H1 (cell line): ENCODE data around the gene IQCE. TPM values are rescaled to one million over a fixed set of nuclear protein-coding genes. Genes with fewer than 3 reads are reported as not detected.

Experiments
- CTCF ChIA-PET: fragments of 300-600 bp; sonication (Branson Sonifier 250); formaldehyde crosslinking; loops from one replicate; lab custom pipeline; 2021; ENCODE audit not compliant: partially characterized antibody; lab: Charles Lee
- POLR2A ChIA-PET: fragments of 300-600 bp; sonication (Branson Sonifier 250); formaldehyde crosslinking; loops from one replicate; lab custom pipeline; 2021; ENCODE audit warnings: inconsistent platforms; ENCODE audit not compliant: partially characterized antibody; lab: Charles Lee
- DNase-seq, 2 experiments: peaks; one replicate each; pipeline versions ENCODE4 v3.0.0 to v3.0.0-alpha.2; 2010 to 2022; ENCODE audit warnings: low spot score in 2 of 2, low read depth in 1 of 2, mixed read lengths in 1 of 2
- FAIRE-seq: peaks from 2 replicates; lab custom pipeline; 2011; peaks lifted over from hg19 to GRCh38; lab: Jason Lieb, UNC
- H2AFZ ChIP-seq: 2 replicates; pipeline ENCODE4 v1.8.1; 2012; ENCODE audit warnings: low read length, inconsistent platforms
- H2AK5ac ChIP-seq: 2 replicates; pipeline ENCODE4 v1.6.1; 2013; ENCODE audit warnings: low read depth, low read length
- H2BK120ac ChIP-seq: replicated peaks from 2 replicates; pipeline ENCODE3; 2013; ENCODE audit warnings: low read depth, low read length, inconsistent platforms
- H2BK12ac ChIP-seq: 2 replicates; pipeline ENCODE4 v1.6.1; 2013; ENCODE audit warnings: low read depth, low read length
- H2BK15ac ChIP-seq: 2 replicates; pipeline ENCODE4 v1.6.1; 2013; ENCODE audit warnings: low read length
- H2BK20ac ChIP-seq: 2 replicates; pipeline ENCODE4 v1.6.1; 2013; ENCODE audit warnings: low read length
- H2BK5ac ChIP-seq: 2 replicates; pipeline ENCODE4 v1.6.1; 2013; ENCODE audit warnings: low read depth, low read length
- H3K14ac ChIP-seq: 2 replicates; pipeline ENCODE4 v1.6.1; 2013; ENCODE audit warnings: inconsistent platforms; ENCODE audit not compliant: insufficient read length
- H3K18ac ChIP-seq: 2 replicates; pipeline ENCODE4 v1.6.1; 2013; ENCODE audit warnings: low read length; ENCODE audit errors: extremely low read depth
- H3K23ac ChIP-seq: 2 replicates; pipeline ENCODE4 v1.6.1; 2013; ENCODE audit warnings: inconsistent platforms; ENCODE audit not compliant: insufficient read length
- H3K23me2 ChIP-seq: 2 replicates; pipeline ENCODE4 v1.6.1; 2013; ENCODE audit warnings: low read depth, low read length
- H3K27ac ChIP-seq: 2 replicates; pipeline ENCODE4 v1.6.1; 2011; ENCODE audit warnings: low read depth, low read length, inconsistent platforms
- H3K27me3 ChIP-seq, 4 experiments: replicated peaks in 1 of 4; 1 replicate in 1 of 4; 2 replicates in 3 of 4; pipeline versions ENCODE4 v1.6.1 to v1.8.1; 2011 to 2013; ENCODE audit warnings: low read length in 3 of 4, mild to moderate bottlenecking in 3 of 4, inconsistent platforms in 2 of 4, mixed read lengths in 2 of 4, moderate library complexity in 1 of 4; ENCODE audit not compliant: control insufficient read depth in 3 of 4, insufficient read depth in 3 of 4; ENCODE audit errors: extremely low read depth in 1 of 4
- H3K36me3 ChIP-seq, 4 experiments: 2 replicates each; pipeline versions ENCODE4 v1.6.1 to v1.8.1; 2011 to 2013; ENCODE audit warnings: mild to moderate bottlenecking in 4 of 4, low read length in 3 of 4, moderate library complexity in 2 of 4, control low read depth in 1 of 4, inconsistent platforms in 1 of 4; ENCODE audit not compliant: insufficient read depth in 4 of 4, control insufficient read depth in 2 of 4
- H3K4ac ChIP-seq: replicated peaks from 2 replicates; pipeline ENCODE3; 2013; ENCODE audit warnings: low read length, low read depth, mixed read lengths, inconsistent platforms; ENCODE audit not compliant: insufficient read length
- H3K4me1 ChIP-seq, 4 experiments: replicated peaks in 1 of 4; 1 replicate in 1 of 4; 2 replicates in 3 of 4; pipeline versions ENCODE4 v1.6.1 to v1.8.1; 2011 to 2013; ENCODE audit warnings: low read length in 3 of 4, inconsistent platforms in 2 of 4, mixed read lengths in 1 of 4; ENCODE audit not compliant: insufficient read depth in 4 of 4, control insufficient read depth in 3 of 4
- H3K4me2 ChIP-seq, 2 experiments: 2 replicates each; pipeline versions ENCODE4 v1.6.1 to v1.8.1; 2011 to 2013; ENCODE audit warnings: low read depth in 2 of 2, low read length in 2 of 2, control low read depth in 1 of 2, inconsistent platforms in 1 of 2, mild to moderate bottlenecking in 1 of 2; ENCODE audit not compliant: insufficient read depth in 1 of 2
- H3K4me3 ChIP-seq, 4 experiments: fragments of 200-600, 300-600 bp in 1 of 4; sonication (generic), shearing (Covaris generic), sonication (Bioruptor Twin) in 1 of 4; 2 replicates each; pipeline versions ENCODE4 v1.5.1 to v1.8.1; 2011 to 2016; ENCODE audit warnings: low read length in 4 of 4, low read depth in 3 of 4, control low read depth in 2 of 4, inconsistent platforms in 2 of 4, mild to moderate bottlenecking in 2 of 4, mixed read lengths in 1 of 4, moderate library complexity in 1 of 4; ENCODE audit not compliant: insufficient read depth in 2 of 4; ENCODE audit errors: extremely low read depth in 1 of 4
- H3K56ac ChIP-seq: replicated peaks from 2 replicates; pipeline ENCODE3; 2013; ENCODE audit warnings: low read depth, mild to moderate bottlenecking, mixed read lengths, low read length, inconsistent platforms; ENCODE audit not compliant: insufficient read length
- H3K79me1 ChIP-seq: 2 replicates; pipeline ENCODE4 v1.6.1; 2013; ENCODE audit warnings: low read depth, low read length, control low read depth
- H3K79me2 ChIP-seq, 2 experiments: 2 replicates each; pipeline versions ENCODE4 v1.6.1 to v1.8.1; 2012 to 2013; ENCODE audit warnings: low read length in 2 of 2, mild to moderate bottlenecking in 2 of 2, inconsistent platforms in 1 of 2; ENCODE audit not compliant: insufficient read depth in 2 of 2, control insufficient read depth in 1 of 2
- H3K9ac ChIP-seq, 4 experiments: replicated peaks in 1 of 4; 1 replicate in 1 of 4; 2 replicates in 3 of 4; pipeline versions ENCODE4 v1.6.1 to v1.8.1; 2011 to 2013; ENCODE audit warnings: low read depth in 3 of 4, low read length in 3 of 4, control low read depth in 2 of 4, mild to moderate bottlenecking in 2 of 4, moderate library complexity in 2 of 4, inconsistent platforms in 1 of 4; ENCODE audit errors: extremely low read depth in 1 of 4
- H3K9me3 ChIP-seq, 2 experiments: 2 replicates each; pipeline versions ENCODE4 v1.6.1 to v1.8.1; 2012 to 2013; ENCODE audit warnings: mild to moderate bottlenecking in 2 of 2, moderate library complexity in 2 of 2, control low read depth in 1 of 2, inconsistent platforms in 1 of 2, low read depth in 1 of 2, low read length in 1 of 2, mixed read lengths in 1 of 2; ENCODE audit not compliant: insufficient read depth in 2 of 2
- H4K20me1 ChIP-seq, 2 experiments: replicated peaks in 1 of 2; 2 replicates each; pipeline versions ENCODE3 to v1.8.1; 2011 to 2013; ENCODE audit warnings: inconsistent platforms in 2 of 2, low read length in 2 of 2, mild to moderate bottlenecking in 1 of 2; ENCODE audit not compliant: insufficient read depth in 2 of 2, control insufficient read depth in 1 of 2
- H4K5ac ChIP-seq: 2 replicates; pipeline ENCODE4 v1.6.1; 2013; ENCODE audit warnings: low read length, low read depth, mixed read lengths, inconsistent platforms; ENCODE audit not compliant: insufficient read length
- H4K8ac ChIP-seq: 2 replicates; pipeline ENCODE4 v1.8.0; 2013; ENCODE audit warnings: mild to moderate bottlenecking, moderate library complexity, low read length, inconsistent platforms; ENCODE audit not compliant: insufficient read depth; ENCODE audit errors: extremely low read depth
- H4K91ac ChIP-seq: replicated peaks from 2 replicates; pipeline ENCODE3; 2013; ENCODE audit warnings: low read length, mixed read lengths, inconsistent platforms; ENCODE audit not compliant: insufficient read length
- ASH2L ChIP-seq: fragments of 200-600, 300-600 bp; sonication (generic); IDR thresholded peaks from one replicate; pipeline ENCODE4 v1.7.1; 2017; ENCODE audit warnings: low read length
- CTCF ChIP-seq, 3 experiments: IDR thresholded peaks; 1 replicate in 2 of 3; 2 replicates in 1 of 3; pipeline versions ENCODE4 v1.5.1 to v1.6.1; 2011; ENCODE audit warnings: low read length in 3 of 3, mild to moderate bottlenecking in 3 of 3, inconsistent platforms in 2 of 3, low read depth in 1 of 3, moderate library complexity in 1 of 3; ENCODE audit not compliant: insufficient read depth in 1 of 3; ENCODE audit errors: control extremely low read depth in 1 of 3
- E2F6 ChIP-seq: IDR thresholded peaks from 2 replicates; pipeline ENCODE4 v1.6.1; 2012; ENCODE audit warnings: inconsistent platforms
- HDAC2 ChIP-seq, 2 experiments: fragments of 300-600 bp in 1 of 2; sonication (generic) in 1 of 2; IDR thresholded peaks; 2 replicates each; pipeline ENCODE4 v1.6.1; 2011 to 2012; ENCODE audit warnings: low read depth in 2 of 2, low read length in 2 of 2, mild to moderate bottlenecking in 2 of 2, moderate library complexity in 2 of 2, borderline replicate concordance in 1 of 2, inconsistent platforms in 1 of 2
- MAX ChIP-seq: IDR thresholded peaks from 2 replicates; pipeline ENCODE4 v1.6.1; 2012; ENCODE audit warnings: inconsistent platforms
- POLR2A ChIP-seq, 2 experiments: IDR thresholded peaks; 1 replicate in 1 of 2; 2 replicates in 1 of 2; pipeline ENCODE4 v1.6.1; 2011; ENCODE audit warnings: low read depth in 2 of 2, low read length in 2 of 2, mild to moderate bottlenecking in 2 of 2; ENCODE audit errors: control extremely low read depth in 1 of 2
- SIX5 ChIP-seq: IDR thresholded peaks from 2 replicates; pipeline ENCODE4 v1.6.1; 2011; ENCODE audit warnings: mild to moderate bottlenecking, low read depth, low read length
- WGBS, 2 experiments: shearing (Covaris generic) in 1 of 2; methylation state at CpG; one replicate each; pipeline versions ENCODE4 v1.1.6 to v1.1.7; 2013 to 2015; ENCODE audit warnings: low lambda C conversion rate in 2 of 2, mixed read lengths in 2 of 2, inconsistent platforms in 1 of 2, low coverage in 1 of 2, missing lambda C conversion rate in 1 of 2; ENCODE audit not compliant: insufficient replicate concordance in 2 of 2, insufficient coverage in 1 of 2, insufficient read length in 1 of 2; ENCODE audit errors: extremely low coverage in 1 of 2, missing lambda C conversion rate in 1 of 2; 5-methylcytosine and 5-hydroxymethylcytosine counted together
- polyA plus RNA-seq, 7 experiments: library from polyadenylated mRNA; depleted of rRNA in 3 of 7; stranded (reverse) in 5 of 7; unstranded in 2 of 7; fragments of >200 nt in 5 of 7; fragments of 200-250 nt in 2 of 7; gene quantifications; 1 replicate in 5 of 7; 2 replicates in 1 of 7; 4 replicates in 1 of 7; pipeline versions ENCODE4 v1.2.1 to v1.2.3, GENCODE V29; 2011 to 2013; ENCODE audit warnings: missing spikeins in 2 of 7, mixed read lengths in 2 of 7
- total RNA-seq: library from RNA; stranded (reverse); fragmentation: NEBNext Ultra II Directional; extraction: Animal tissue kit (Norgen Biotek cat#: 25700); gene quantifications from 2 replicates; pipeline ENCODE4 v1.2.1, GENCODE V29; 2021

Gene IQCE
- total and polyA plus RNA-seq, 2 of the 8 experiments (the other 6 are each of a cell fraction or from before 2014, with no cell fraction given) = 2.2 to 4.9 TPM

GRCh38 chr7:2530071-2530987, 28.4 kb upstream of the IQCE start:
- Histone ChIP-seq H3K27me3 (no peaks in the 10 kb centered on the region), H3K4me2 (no peak overlapping the region), H3K79me1 (no peaks in the 10 kb centered on the region), H2BK15ac (no peak overlapping the region; the same call in 1 of the 2 replicates), H3K4me1 (peaks cover 0 to 31% (median 10%) of the 10 kb centered on the region in 4 experiments; a peak in 6 of 7 replicates), H3K9ac (no peak overlapping the region), H3K27ac (no peak overlapping the region), H3K36me3 (peaks cover 7 to 27% (median 17%) of the 10 kb centered on the region in 4 experiments; a peak in 6 of 8 replicates), H2BK12ac (0 out of 2 replicates have a peak overlapping the region, but pooled peaks have one; percentile 27), H2BK5ac (peak overlapping the region; percentile 49; the same call in 1 of the 2 replicates), H3K23ac (no peak overlapping the region), H3K18ac (peak overlapping the region; percentile 60), H4K91ac (no peak overlapping the region), H4K20me1 (peaks cover 7 to 16% of the 10 kb centered on the region in 2 experiments), H3K9me3 (peaks cover 0 to 2% of the 10 kb centered on the region in 2 experiments; a peak in 1 of 4 replicates), H3K56ac (no peak overlapping the region), H3K4ac (no peak overlapping the region), H2BK120ac (no peak overlapping the region), H3K79me2 (no peaks in the 10 kb centered on the region; a peak in 1 of 4 replicates), H4K5ac (no peak overlapping the region), H2AK5ac (0 out of 2 replicates have a peak overlapping the region, but pooled peaks have one; percentile 53), H2BK20ac (no peak overlapping the region), H3K23me2 (no peaks in the 10 kb centered on the region), H2AFZ (no peak overlapping the region), H3K14ac (no peak overlapping the region), H4K8ac (no peak overlapping the region), H3K4me3 (no peak overlapping the region)
- DNase-seq (no peak), FAIRE-seq (no peak)
- POLR2A ChIA-PET = interaction anchor here (1.5 to 8.2 kb wide), 2 partner anchors 11 to 56 kb away, joined by 5 to 68 read pairs; no protein-coding TSS in a partner anchor
- CTCF ChIA-PET = interaction anchor here (0.5 kb wide), 1 partner anchor 63 kb away, joined by 3 read pairs; no protein-coding TSS in a partner anchor
- 78% methylated on average over 13 of the region's 16 CpGs; no CpG with 5 or more reads in 1 of the 2 experiments for WGBS, 2 experiments
- TF ChIP-seq POLR2A (IDR thresholded peaks at IDR 0.05; ENCODE audit: control extremely low read depth in 1 of 2, low read depth in 2 of 2, low read length in 2 of 2) (no peak; a peak in 1 of 3 replicates), CTCF (IDR thresholded peaks at IDR 0.05; ENCODE audit: control extremely low read depth in 1 of 3, insufficient read depth in 1 of 3, low read depth in 1 of 3, low read length in 3 of 3) (no peak), MAX (no peak), E2F6 (no peak), HDAC2 (IDR thresholded peaks at IDR 0.05; ENCODE audit: borderline replicate concordance in 1 of 2, low read depth in 2 of 2, low read length in 2 of 2) (no peak), SIX5 (no peak), ASH2L (no peak)
